Neuronal stem cell (in vitro differentiated cells): ENCODE data around the gene PLCE1.

Experiments used
- DNase-seq: peaks from one replicate; pipeline ENCODE4 v3.0.0-alpha.2; 2013; ENCODE audit warnings: low spot score
- H2AFZ ChIP-seq: one replicate; pipeline ENCODE4 v1.6.1; 2013; ENCODE audit warnings: mild to moderate bottlenecking, low read length, inconsistent platforms
- H2AK5ac ChIP-seq: 2 replicates; pipeline ENCODE4 v1.6.1; 2013; ENCODE audit warnings: low read depth, mild to moderate bottlenecking, inconsistent platforms, low read length, moderate library complexity, mixed read lengths
- H2BK120ac ChIP-seq: 2 replicates; pipeline ENCODE4 v1.6.1; 2013; ENCODE audit warnings: low read depth, mild to moderate bottlenecking, inconsistent platforms, low read length, moderate library complexity, mixed read lengths
- H2BK12ac ChIP-seq: one replicate; pipeline ENCODE4 v1.6.1; 2013; ENCODE audit warnings: low read length, inconsistent platforms
- H2BK15ac ChIP-seq: 2 replicates; pipeline ENCODE4 v1.6.1; 2013; ENCODE audit warnings: mild to moderate bottlenecking, low read length, inconsistent platforms, mixed read lengths
- H2BK5ac ChIP-seq: one replicate; pipeline ENCODE4 v1.6.1; 2013; ENCODE audit warnings: inconsistent platforms, mild to moderate bottlenecking, low read length, moderate library complexity
- H3K14ac ChIP-seq: one replicate; pipeline ENCODE4 v1.6.1; 2013; ENCODE audit warnings: low read length, inconsistent platforms
- H3K18ac ChIP-seq: 2 replicates; pipeline ENCODE4 v1.6.1; 2013; ENCODE audit warnings: low read length, inconsistent platforms
- H3K23ac ChIP-seq: 2 replicates; pipeline ENCODE4 v1.6.1; 2013; ENCODE audit warnings: low read depth, mild to moderate bottlenecking, mixed read lengths, low read length, inconsistent platforms; ENCODE audit not compliant: poor library complexity
- H3K27ac ChIP-seq: replicated peaks from 3 replicates; pipeline ENCODE4 v1.5.1; 2013; ENCODE audit warnings: low read length, inconsistent platforms
- H3K27me3 ChIP-seq, 3 experiments: 2 replicates each; pipeline ENCODE4 v1.6.1; 2013; ENCODE audit warnings: low read length in 3 of 3, mild to moderate bottlenecking in 2 of 3, inconsistent platforms in 1 of 3, low read depth in 1 of 3, mixed read lengths in 1 of 3, moderate library complexity in 1 of 3; ENCODE audit not compliant: control insufficient read depth in 3 of 3, insufficient read depth in 3 of 3
- H3K36me3 ChIP-seq, 2 donors: replicated peaks in 1 of 2; 2 replicates each; pipeline ENCODE4 v1.6.1; 2013; ENCODE audit warnings: low read length in 2 of 2; ENCODE audit not compliant: control insufficient read depth in 2 of 2, insufficient read depth in 2 of 2
- H3K4ac ChIP-seq: 2 replicates; pipeline ENCODE4 v1.6.1; 2013; ENCODE audit warnings: inconsistent platforms, mild to moderate bottlenecking, low read length, moderate library complexity
- H3K4me1 ChIP-seq, 2 donors: 1 replicate in 1 of 2; 2 replicates in 1 of 2; pipeline ENCODE4 v1.6.1; 2013; ENCODE audit warnings: low read length in 2 of 2, low read depth in 1 of 2; ENCODE audit not compliant: control insufficient read depth in 2 of 2, insufficient read depth in 1 of 2
- H3K4me2 ChIP-seq: one replicate; pipeline ENCODE4 v1.6.1; 2013; ENCODE audit warnings: mild to moderate bottlenecking, low read length, inconsistent platforms; ENCODE audit not compliant: insufficient read depth, poor library complexity, severe bottlenecking
- H3K4me3 ChIP-seq, 2 donors: 2 replicates each; pipeline ENCODE4 v1.5.1; 2013; ENCODE audit warnings: low read length in 2 of 2, mild to moderate bottlenecking in 2 of 2, inconsistent platforms in 1 of 2, moderate library complexity in 1 of 2
- H3K79me1 ChIP-seq: one replicate; pipeline ENCODE4 v1.6.1; 2013; ENCODE audit warnings: low read depth, mild to moderate bottlenecking, inconsistent platforms, low read length, moderate library complexity
- H3K9ac ChIP-seq: one replicate; pipeline ENCODE4 v1.6.1; 2013; ENCODE audit warnings: mild to moderate bottlenecking, low read depth, low read length, inconsistent platforms; ENCODE audit not compliant: poor library complexity
- H3K9me3 ChIP-seq, 2 donors: replicated peaks in 1 of 2; 2 replicates each; pipeline versions ENCODE3 to v1.6.1; 2013; ENCODE audit warnings: low read length in 2 of 2, mild to moderate bottlenecking in 2 of 2, inconsistent platforms in 1 of 2, low read depth in 1 of 2, mixed read lengths in 1 of 2, moderate library complexity in 1 of 2; ENCODE audit not compliant: control insufficient read depth in 2 of 2, insufficient read depth in 1 of 2
- H4K8ac ChIP-seq: one replicate; pipeline ENCODE4 v1.6.1; 2013; ENCODE audit warnings: low read depth, mild to moderate bottlenecking, inconsistent platforms, low read length, moderate library complexity
- H4K91ac ChIP-seq: one replicate; pipeline ENCODE4 v1.6.1; 2013; ENCODE audit warnings: low read length, low read depth, mild to moderate bottlenecking, inconsistent platforms; ENCODE audit not compliant: poor library complexity
- WGBS, 2 donors: extraction: QIAGEN DNeasy Blood & Tissue Kit; methylation state at CpG; one replicate each; pipeline ENCODE4 v1.1.7; 2013; ENCODE audit warnings: missing lambda C conversion rate in 2 of 2, mixed read lengths in 1 of 2; ENCODE audit not compliant: insufficient read length in 2 of 2, insufficient replicate concordance in 1 of 2; ENCODE audit errors: extremely low coverage in 2 of 2; 5-methylcytosine and 5-hydroxymethylcytosine counted together

The PLCE1 gene

DNA sequence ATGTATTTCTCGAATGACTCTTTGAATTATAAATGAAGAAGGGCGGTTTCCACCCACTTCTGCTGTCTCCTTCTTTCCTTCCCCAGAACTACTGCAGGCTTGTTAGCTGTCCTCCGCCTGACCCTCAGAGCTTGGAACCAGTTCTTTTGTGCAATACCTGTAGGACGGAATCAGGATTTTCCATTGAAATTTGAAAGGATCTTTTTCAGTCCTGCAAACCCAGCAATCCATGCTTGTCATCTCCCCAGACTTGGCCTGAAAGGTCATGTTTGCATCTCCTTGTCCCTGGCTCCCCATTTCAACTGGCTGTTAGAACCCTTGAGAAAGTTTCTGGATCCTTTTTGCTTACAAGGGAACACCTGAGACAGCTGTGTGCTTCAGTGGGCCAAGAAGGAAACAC lies 47.5 kb downstream of the PLCE1 start:
- no peak for DNase-seq
- no peaks in the 10 kb centered on the region for H3K27me3 ChIP-seq
- H2BK120ac ChIP-seq: no peak overlapping the region
- no peak overlapping the region for H3K27ac ChIP-seq
- no peak overlapping the region for H3K14ac ChIP-seq
- no peak overlapping the region for H2AK5ac ChIP-seq
- no peak overlapping the region for H3K18ac ChIP-seq
- peaks cover 2 to 3% of the 10 kb centered on the region in 2 donors for H3K4me1 ChIP-seq
- H4K8ac ChIP-seq: no peak overlapping the region
- no peak overlapping the region for H3K4me3 ChIP-seq
- no peak overlapping the region for H2BK5ac ChIP-seq
- H3K23ac ChIP-seq: no peak overlapping the region
- H2AFZ ChIP-seq: no peak overlapping the region
- no peaks in the 10 kb centered on the region for H3K9me3 ChIP-seq
- WGBS, 2 donors: no CpG with 5 or more reads among the region's 4 CpGs
- no peak overlapping the region for H3K9ac ChIP-seq
- no peak overlapping the region for H2BK15ac ChIP-seq
- no peak overlapping the region for H3K4ac ChIP-seq
- no peak overlapping the region for H4K91ac ChIP-seq
- no peak overlapping the region for H3K4me2 ChIP-seq
- H3K36me3 ChIP-seq: no peaks in the 10 kb centered on the region
- H2BK12ac ChIP-seq: no peak overlapping the region
- no peaks in the 10 kb centered on the region for H3K79me1 ChIP-seq

DNA sequence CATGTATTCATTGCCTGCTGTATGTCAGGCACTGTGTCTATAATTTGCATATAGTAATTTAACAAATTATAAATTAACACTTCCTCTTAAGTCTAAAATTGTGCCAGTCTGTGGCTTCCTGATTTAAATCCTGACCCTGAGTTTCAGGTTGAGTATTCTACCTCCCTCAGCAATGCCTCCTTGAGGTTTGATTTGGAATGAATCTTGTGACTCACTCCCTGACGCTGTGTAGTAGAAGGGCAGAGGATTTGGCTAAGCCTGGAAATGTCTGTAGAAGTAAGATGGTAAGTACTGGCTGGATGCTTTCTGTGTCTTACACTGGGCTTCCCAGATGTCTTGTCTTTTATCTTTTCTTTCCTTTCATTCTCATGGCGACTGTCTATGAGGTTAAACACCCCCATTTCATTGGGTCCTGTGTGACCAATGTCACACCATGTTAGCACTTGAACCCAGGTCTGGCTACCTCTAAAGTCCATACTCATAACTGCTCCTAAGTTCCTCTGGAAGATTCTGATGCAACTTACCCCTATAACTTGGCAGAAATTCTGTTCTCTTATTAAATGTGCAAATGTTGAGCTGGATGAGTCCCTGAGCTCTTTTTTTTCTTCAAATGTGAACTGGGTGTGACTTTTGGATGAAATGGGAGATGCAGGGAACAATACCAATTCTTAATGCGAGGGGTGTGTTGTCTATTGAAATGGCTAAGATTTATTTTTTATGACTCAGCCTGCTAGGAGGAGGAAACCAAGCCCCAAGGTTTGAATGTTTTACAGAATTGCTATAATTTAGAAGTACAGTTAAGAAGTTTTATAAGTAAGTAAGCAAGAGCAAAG lies 48.5 kb downstream of the PLCE1 start:
- no peak overlapping the region for H3K4me2 ChIP-seq
- DNase-seq: no peak
- H2BK5ac ChIP-seq: no peak overlapping the region
- no peak overlapping the region for H2BK12ac ChIP-seq
- no peak overlapping the region for H4K8ac ChIP-seq
- no peak overlapping the region for H2BK120ac ChIP-seq
- H3K9me3 ChIP-seq: no peaks in the 10 kb centered on the region
- H3K9ac ChIP-seq: no peak overlapping the region
- no peak overlapping the region for H2BK15ac ChIP-seq
- no peaks in the 10 kb centered on the region for H3K27me3 ChIP-seq
- no peak overlapping the region for H3K18ac ChIP-seq
- no peak overlapping the region for H3K4me3 ChIP-seq
- no peaks in the 10 kb centered on the region for H3K36me3 ChIP-seq
- H2AK5ac ChIP-seq: no peak overlapping the region
- no peak overlapping the region for H2AFZ ChIP-seq
- H3K4me1 ChIP-seq: peaks cover 2 to 3% of the 10 kb centered on the region in 2 donors
- WGBS, 2 donors: no CpG with 5 or more reads among the region's 3 CpGs
- H3K27ac ChIP-seq: no peak overlapping the region
- no peak overlapping the region for H3K14ac ChIP-seq
- no peak overlapping the region for H3K4ac ChIP-seq
- H3K79me1 ChIP-seq: no peaks in the 10 kb centered on the region
- no peak overlapping the region for H4K91ac ChIP-seq
- no peak overlapping the region for H3K23ac ChIP-seq

- Histone ChIP-seq H3K4me2 (no peak overlapping the region), H3K27me3 (no peaks in the 10 kb centered on the region), H3K18ac (no peak overlapping the region), H2AK5ac (no peak overlapping the region), H4K91ac (no peak overlapping the region), H2BK120ac (no peak overlapping the region), H3K79me1 (no peaks in the 10 kb centered on the region), H2BK15ac (no peak overlapping the region), H3K36me3 (no peaks in the 10 kb centered on the region), H3K23ac (no peak overlapping the region), H3K14ac (no peak overlapping the region), H3K9ac (no peak overlapping the region), H3K27ac (no peak overlapping the region), H2BK12ac (no peak overlapping the region), H3K9me3 (no peaks in the 10 kb centered on the region), H3K4me3 (no peak overlapping the region), H2BK5ac (no peak overlapping the region), H4K8ac (no peak overlapping the region), H2AFZ (no peak overlapping the region), H3K4ac (no peak overlapping the region), H3K4me1 (no peaks in the 10 kb centered on the region)
- no peak for DNase-seq
- no CpG with 5 or more reads among the region's 4 CpGs for WGBS, 2 donors
Measured at GRCh38 chr10:94042834-94043175, 49.1 kb downstream of the PLCE1 start.
